Islet of Langerhans (tissue), 1 donor: Measurements from ENCODE around the gene TRMT44.

Experiments
- FAIRE-seq: peaks from one replicate; lab custom pipeline; 2011; peaks lifted over from hg19 to GRCh38; lab: Jason Lieb, UNC

The TRMT44 gene, protein sequence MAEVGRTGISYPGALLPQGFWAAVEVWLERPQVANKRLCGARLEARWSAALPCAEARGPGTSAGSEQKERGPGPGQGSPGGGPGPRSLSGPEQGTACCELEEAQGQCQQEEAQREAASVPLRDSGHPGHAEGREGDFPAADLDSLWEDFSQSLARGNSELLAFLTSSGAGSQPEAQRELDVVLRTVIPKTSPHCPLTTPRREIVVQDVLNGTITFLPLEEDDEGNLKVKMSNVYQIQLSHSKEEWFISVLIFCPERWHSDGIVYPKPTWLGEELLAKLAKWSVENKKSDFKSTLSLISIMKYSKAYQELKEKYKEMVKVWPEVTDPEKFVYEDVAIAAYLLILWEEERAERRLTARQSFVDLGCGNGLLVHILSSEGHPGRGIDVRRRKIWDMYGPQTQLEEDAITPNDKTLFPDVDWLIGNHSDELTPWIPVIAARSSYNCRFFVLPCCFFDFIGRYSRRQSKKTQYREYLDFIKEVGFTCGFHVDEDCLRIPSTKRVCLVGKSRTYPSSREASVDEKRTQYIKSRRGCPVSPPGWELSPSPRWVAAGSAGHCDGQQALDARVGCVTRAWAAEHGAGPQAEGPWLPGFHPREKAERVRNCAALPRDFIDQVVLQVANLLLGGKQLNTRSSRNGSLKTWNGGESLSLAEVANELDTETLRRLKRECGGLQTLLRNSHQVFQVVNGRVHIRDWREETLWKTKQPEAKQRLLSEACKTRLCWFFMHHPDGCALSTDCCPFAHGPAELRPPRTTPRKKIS

GRCh38 chr4:8440492-8441311 is at the start of gene TRMT44, which contains the start of gene ACOX3:
Gene TRMT44 (plus strand): TSS chr4:8440777. CDS start chr4:8440823, 46 bp downstream.
Gene ACOX3 (minus strand): TSS chr4:8440723. CDS start chr4:8416521, 24,202 bp downstream.
- no peak for FAIRE-seq

GRCh38 chr4:8391071-8391470 is 49.5 kb upstream of the TRMT44 start:
- no peak for FAIRE-seq

DNA sequence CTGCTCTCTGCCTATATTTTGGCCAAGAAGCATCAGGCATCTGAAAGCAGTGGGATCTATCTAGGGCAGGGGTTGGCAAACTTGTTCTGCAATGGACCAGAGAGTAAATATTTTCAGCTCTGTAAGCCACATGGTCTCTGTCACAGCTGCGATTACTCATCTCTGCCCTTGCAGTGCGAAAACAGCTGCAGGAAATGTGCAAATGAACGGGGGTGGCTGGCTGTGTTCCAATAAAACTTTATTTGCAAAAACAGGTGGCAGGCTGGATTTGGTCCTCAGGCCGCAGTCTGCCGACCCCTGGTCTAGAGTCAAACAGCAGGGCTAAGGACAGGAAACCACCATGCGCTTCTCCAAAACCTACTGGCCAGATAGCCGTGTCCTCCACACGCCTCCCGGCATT is 48.6 kb upstream of the TRMT44 start:
- FAIRE-seq: no peak

DNA sequence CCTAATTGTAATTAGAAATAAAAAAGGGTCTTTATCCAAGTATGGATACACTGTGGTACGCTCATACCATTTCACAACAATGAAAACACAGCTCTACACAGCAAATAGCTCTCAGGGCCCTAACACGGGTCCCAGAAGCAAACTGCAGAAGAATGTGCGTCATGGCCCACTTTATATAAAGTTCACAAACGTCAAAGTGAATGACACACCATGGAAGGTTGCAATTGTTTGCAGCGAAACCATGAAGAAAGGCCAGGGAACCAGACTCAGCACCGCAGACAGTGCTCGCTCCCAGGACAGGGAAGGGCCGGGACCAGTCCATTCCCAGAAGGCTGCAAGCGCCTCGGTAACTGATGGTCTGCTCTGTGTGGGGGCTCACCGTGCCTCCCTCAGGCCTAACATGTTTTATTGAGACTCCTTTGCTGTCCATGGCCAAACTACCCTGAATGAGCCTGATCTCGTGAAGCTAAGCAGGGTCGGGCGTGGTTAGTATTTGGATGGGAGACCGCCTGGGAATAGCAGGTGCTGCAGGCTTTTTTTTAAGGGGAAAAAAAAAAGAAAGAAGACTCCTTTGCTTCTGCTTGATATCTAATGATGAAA is 47.9 kb upstream of the TRMT44 start:
- FAIRE-seq: no peak

GRCh38 chr4:8393593-8394038 is 47.0 kb upstream of the TRMT44 start:
- no peak for FAIRE-seq

DNA sequence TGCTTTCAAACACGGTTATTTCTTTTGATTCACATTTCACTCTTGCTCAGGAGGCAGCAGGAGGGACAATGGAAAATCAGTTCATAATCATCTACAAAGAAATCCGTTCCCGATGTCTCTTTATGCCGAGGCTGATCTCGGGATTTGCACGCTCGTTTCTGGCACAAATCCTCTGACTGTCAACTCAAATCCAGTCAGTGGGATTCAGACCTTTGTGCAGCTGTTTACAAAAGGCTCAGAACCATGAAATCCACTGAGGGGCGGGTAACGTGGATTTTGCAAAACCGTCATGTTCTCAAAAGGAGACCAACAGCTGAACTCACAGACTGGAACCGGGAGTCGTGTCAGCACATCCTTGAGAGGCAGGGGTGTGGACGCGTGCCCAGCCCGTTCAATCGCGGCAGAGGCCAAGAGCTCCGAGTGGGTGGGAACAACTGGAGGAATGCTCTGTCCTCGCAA is 46.5 kb upstream of the TRMT44 start:
- FAIRE-seq: no peak

DNA sequence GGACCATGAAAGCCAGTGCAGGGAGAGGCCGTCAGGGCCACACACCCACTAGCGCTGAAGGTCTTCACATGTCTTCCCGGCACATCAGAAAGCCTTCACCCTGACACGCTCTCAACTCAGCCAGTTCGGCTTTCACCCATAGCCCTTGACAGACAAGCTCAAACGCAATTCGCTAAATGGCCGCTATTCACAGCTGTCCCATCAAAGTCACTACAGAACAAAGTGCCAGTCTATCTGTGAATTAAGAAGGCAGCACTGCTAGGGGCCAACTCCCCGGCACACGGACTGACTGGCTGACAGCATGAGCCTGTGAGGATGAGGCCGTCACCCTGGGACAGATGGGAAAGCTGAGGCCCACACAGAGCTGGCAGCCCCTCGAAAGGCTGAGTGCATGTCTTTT is 45.8 kb upstream of the TRMT44 start:
- no peak for FAIRE-seq

DNA sequence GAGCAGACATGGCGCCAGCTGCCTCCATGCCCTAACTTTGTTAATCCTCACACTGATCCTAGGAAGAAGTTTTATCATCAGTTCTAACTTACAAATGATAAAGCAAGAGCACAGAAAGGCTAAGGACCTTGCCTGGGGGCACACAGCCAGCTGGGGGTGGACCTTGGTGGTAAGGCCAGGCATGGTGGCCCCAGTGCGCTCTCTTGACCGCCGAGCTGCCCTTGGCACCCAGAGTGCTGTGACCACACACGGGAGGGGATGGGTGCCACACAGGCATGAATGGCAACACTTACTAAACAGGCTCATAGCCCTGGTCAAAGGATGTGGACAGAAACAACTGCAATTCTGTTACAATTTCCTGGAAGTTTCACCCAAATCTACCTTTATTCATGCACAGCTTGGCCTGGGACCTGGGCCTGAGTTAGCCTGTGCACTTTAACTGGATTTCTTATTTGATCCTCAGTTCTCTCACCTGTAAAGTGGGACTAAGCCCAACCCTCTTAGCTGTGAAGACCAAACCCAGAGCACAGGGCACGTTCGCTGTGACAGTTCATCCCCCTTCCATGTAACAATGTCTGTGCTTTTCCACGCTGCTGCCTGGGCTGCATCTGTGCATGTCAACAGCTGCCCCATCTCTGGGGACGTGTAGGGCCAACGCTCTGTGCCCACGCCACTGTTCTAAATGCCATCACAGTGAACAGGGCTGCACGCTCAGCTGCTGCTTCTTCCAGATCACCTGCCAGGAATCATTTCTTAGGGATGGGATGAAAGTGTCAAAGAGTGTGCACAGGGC is 44.9 kb upstream of the TRMT44 start:
- FAIRE-seq: no peak

GRCh38 chr4:8396762-8397406 is 43.7 kb upstream of the TRMT44 start:
- no peak for FAIRE-seq

DNA sequence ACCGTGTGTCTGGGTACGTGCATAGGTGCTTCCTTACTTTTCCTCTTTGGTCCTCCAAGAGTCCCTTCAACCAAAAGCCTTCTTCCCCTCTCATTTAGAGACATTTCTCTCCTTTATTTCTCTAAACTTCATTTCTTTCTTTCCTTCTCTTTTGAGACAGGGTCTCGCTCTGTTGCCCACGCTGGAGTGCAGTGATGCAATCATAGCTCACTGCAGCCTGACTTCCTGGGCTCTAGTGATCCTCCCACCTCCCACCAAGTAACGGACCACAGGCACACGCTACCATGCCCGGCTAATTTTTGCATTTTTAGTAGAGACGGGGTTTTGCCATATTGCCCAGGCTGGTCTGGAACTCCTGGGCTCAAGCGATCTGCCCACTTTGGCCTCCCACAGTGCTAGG is 42.2 kb upstream of the TRMT44 start:
- no peak for FAIRE-seq

DNA sequence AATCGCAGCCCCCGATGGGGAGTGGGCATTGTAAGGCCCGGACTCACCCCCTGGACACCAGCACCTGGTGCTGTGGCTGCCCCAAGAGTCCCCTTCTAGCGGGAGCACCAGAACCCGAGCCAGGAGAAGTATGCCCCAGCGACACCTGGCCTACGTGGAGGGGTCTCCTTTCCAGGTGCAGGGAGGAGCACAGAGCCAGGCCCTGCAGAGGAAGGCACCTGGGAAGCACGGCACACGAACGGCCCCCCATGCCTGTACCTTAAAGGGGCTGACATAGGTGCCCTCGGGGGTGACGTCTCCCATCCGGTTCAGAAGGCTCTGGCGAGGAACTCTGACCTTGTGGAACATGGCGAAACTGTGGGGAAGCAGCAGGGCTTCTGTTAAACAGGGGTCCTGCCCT is 41.3 kb upstream of the TRMT44 start:
- no peak for FAIRE-seq

- FAIRE-seq: no peak
Measured at GRCh38 chr4:8400632-8401325, 39.8 kb upstream of the TRMT44 start.

DNA sequence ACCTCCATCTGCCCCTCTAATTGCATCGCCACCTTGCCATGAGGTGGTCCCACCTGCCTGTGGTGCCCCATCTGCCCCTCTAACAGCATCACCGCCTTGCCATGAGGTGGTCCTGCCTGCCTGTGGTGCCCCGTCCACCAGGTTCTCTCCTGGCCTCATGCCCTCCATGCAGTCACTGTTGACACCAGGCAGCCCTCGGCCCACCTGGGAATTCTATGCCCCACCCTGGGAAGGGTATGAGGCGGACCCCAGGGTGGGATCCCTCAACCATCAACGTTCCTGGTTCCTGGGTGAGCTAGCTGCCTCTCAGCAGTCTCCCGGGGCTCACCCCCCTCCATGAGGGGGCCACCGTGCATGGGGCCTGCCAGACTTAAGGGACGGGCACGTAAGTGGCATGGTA is 38.9 kb upstream of the TRMT44 start:
- no peak for FAIRE-seq

DNA sequence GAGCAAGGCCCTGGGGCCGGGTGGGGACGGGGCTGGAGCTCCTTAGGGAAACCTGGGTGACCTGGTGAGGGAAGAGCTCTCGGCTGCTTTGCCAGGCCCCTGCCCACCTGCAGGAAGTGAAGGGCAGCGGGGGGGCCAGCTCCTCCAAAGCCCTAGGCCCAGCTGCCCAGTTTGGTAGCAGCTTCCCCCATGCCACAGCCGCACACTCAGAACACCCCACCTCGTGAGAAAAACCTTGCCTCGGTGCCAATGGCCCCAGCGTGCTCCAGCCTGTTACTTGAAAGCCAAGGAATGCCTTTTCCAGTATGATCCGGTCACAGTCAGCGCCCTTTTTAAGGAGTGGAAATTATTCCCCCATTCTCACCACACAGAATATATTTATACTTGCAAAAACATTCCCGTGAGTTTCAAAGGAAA is 38.4 kb upstream of the TRMT44 start:
- FAIRE-seq: no peak

GRCh38 chr4:8402640-8403039 is 37.9 kb upstream of the TRMT44 start:
- no peak for FAIRE-seq

DNA sequence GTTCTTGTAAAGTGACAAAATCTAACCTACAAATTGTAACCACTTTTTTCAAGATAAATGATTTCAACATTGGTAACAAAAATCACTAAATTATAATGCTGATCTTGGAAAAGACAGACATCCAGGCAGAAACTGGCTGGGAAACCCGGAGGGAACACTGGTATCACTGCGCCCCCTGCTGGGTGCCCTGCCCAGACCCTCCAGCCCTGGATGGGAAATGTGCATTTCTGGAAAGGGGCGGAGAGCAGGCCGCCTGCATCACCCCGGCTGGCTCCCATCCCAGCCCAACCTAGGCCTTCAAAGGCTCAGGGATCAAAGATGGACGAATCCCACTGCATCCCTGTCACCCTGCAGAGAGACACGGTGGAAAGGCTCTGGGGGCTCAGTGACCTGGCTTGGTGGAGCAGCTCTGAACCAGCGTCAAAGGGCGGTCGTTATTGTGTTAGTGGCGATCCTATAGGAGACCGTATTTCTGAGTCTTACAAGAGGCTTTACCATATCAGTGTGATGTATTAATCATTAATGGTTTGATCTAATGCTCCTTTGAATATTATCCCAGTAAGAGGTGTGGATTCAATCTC is 37.3 kb upstream of the TRMT44 start:
- FAIRE-seq: peak; percentile 41

GRCh38 chr4:8403976-8404375 is 36.6 kb upstream of the TRMT44 start:
- FAIRE-seq: no peak

- FAIRE-seq: no peak
Measured at GRCh38 chr4:8404791-8405515, 35.6 kb upstream of the TRMT44 start.

- FAIRE-seq: no peak
Measured at GRCh38 chr4:8405516-8405875, 35.1 kb upstream of the TRMT44 start.
